KOPT-K1 (cell line): ENCODE results near the gene GPRIN1.

Source experiments
- H3K27ac ChIP-seq: fragments of 200-600 bp; sonication (generic); 2 replicates; pipeline ENCODE4 v1.5.1; 2016; ENCODE audit warnings: antibody characterized with exemption, mild to moderate bottlenecking, low read depth, low read length; ENCODE audit not compliant: poor library complexity, severe bottlenecking
- H3K36me3 ChIP-seq: fragments of 200-600 bp; sonication (generic); 2 replicates; pipeline ENCODE4 v1.5.1; 2017; ENCODE audit warnings: antibody characterized with exemption, mild to moderate bottlenecking, low read length, moderate library complexity; ENCODE audit not compliant: insufficient read depth
- H3K9me3 ChIP-seq: fragments of 200-600 bp; sonication (generic); 2 replicates; pipeline ENCODE4 v1.5.1; 2017; ENCODE audit warnings: antibody characterized with exemption, low read length, mild to moderate bottlenecking; ENCODE audit not compliant: insufficient read depth, poor library complexity, severe bottlenecking

GPRIN1 gene

GRCh38 chr5:176647030-176647842 lies 37.3 kb upstream of the GPRIN1 start, which contains the start of gene TSPAN17:
Gene TSPAN17, plus strand, starts transcription at chr5:176647484. Its CDS starts 132 bp downstream, at chr5:176647616.
- H3K36me3 ChIP-seq, result no peaks in the 10 kb centered on the region
- H3K9me3 ChIP-seq, result no peaks in the 10 kb centered on the region
- H3K27ac ChIP-seq, result peak within 1 kb of the TSS; percentile 55

GRCh38 chr5:176646707-176647029 lies 36.7 kb upstream of the GPRIN1 start:
- Histone ChIP-seq H3K9me3 (no peaks in the 10 kb centered on the region), H3K36me3 (no peaks in the 10 kb centered on the region), H3K27ac (peak overlapping the region; percentile 55)

- Histone ChIP-seq H3K27ac (peak overlapping the region; percentile 55), H3K36me3 (no peaks in the 10 kb centered on the region)
Observed at GRCh38 chr5:176646049-176646706, 36.2 kb upstream of the GPRIN1 start.

GRCh38 chr5:176644878-176645670 lies 35.1 kb upstream of the GPRIN1 start:
- Histone ChIP-seq H3K9me3 (no peaks in the 10 kb centered on the region), H3K27ac (no peak overlapping the region), H3K36me3 (no peaks in the 10 kb centered on the region)

More at GRCh38 chr5:176646049-176646706, 36.2 kb upstream of the GPRIN1 start:
- no peaks in the 10 kb centered on the region for H3K9me3 ChIP-seq

GRCh38 chr5:176644294-176644693 lies 34.3 kb upstream of the GPRIN1 start:
- H3K9me3 ChIP-seq, result no peaks in the 10 kb centered on the region
- no peak overlapping the region for H3K27ac ChIP-seq
- no peaks in the 10 kb centered on the region for H3K36me3 ChIP-seq

- no peak overlapping the region for H3K27ac ChIP-seq
- no peaks in the 10 kb centered on the region for H3K36me3 ChIP-seq
- H3K9me3 ChIP-seq, result no peaks in the 10 kb centered on the region
Observed at GRCh38 chr5:176643491-176644219, 33.7 kb upstream of the GPRIN1 start.

- no peaks in the 10 kb centered on the region for H3K9me3 ChIP-seq
- no peaks in the 10 kb centered on the region for H3K36me3 ChIP-seq
- no peak overlapping the region for H3K27ac ChIP-seq
Observed at GRCh38 chr5:176642675-176643490, 32.9 kb upstream of the GPRIN1 start.

- Histone ChIP-seq H3K36me3 (no peaks in the 10 kb centered on the region), H3K9me3 (no peaks in the 10 kb centered on the region), H3K27ac (no peak overlapping the region)
Observed at GRCh38 chr5:176640616-176641015, 30.7 kb upstream of the GPRIN1 start.

GRCh38 chr5:176639981-176640380 lies 30.0 kb upstream of the GPRIN1 start:
- no peak overlapping the region for H3K27ac ChIP-seq
- no peaks in the 10 kb centered on the region for H3K36me3 ChIP-seq
- no peaks in the 10 kb centered on the region for H3K9me3 ChIP-seq

- Histone ChIP-seq H3K36me3 (no peaks in the 10 kb centered on the region), H3K9me3 (no peaks in the 10 kb centered on the region), H3K27ac (no peak overlapping the region)
Observed at GRCh38 chr5:176639208-176639607, 29.3 kb upstream of the GPRIN1 start.

GRCh38 chr5:176638437-176638836 lies 28.5 kb upstream of the GPRIN1 start:
- Histone ChIP-seq H3K36me3 (no peaks in the 10 kb centered on the region), H3K27ac (no peak overlapping the region), H3K9me3 (no peaks in the 10 kb centered on the region)

- no peak overlapping the region for H3K27ac ChIP-seq
- H3K9me3 ChIP-seq, result no peaks in the 10 kb centered on the region
- no peaks in the 10 kb centered on the region for H3K36me3 ChIP-seq
Observed at GRCh38 chr5:176637556-176637955, 27.6 kb upstream of the GPRIN1 start.

- Histone ChIP-seq H3K36me3 (no peaks in the 10 kb centered on the region), H3K9me3 (no peaks in the 10 kb centered on the region), H3K27ac (no peak overlapping the region)
Observed at GRCh38 chr5:176636426-176636825, 26.5 kb upstream of the GPRIN1 start.

GRCh38 chr5:176633598-176633997 lies 23.6 kb upstream of the GPRIN1 start:
- Histone ChIP-seq H3K9me3 (no peaks in the 10 kb centered on the region), H3K27ac (no peak overlapping the region), H3K36me3 (no peaks in the 10 kb centered on the region)
